HPDE6-E6E7 (cell line): Measurements from ENCODE around the gene MYH7B.

Experiments used
- DNase-seq: peaks from one replicate; pipeline ENCODE4 v3.0.0; 2011; ENCODE audit warnings: missing footprints; ENCODE audit errors: extremely low spot score

The MYH7B gene

DNA sequence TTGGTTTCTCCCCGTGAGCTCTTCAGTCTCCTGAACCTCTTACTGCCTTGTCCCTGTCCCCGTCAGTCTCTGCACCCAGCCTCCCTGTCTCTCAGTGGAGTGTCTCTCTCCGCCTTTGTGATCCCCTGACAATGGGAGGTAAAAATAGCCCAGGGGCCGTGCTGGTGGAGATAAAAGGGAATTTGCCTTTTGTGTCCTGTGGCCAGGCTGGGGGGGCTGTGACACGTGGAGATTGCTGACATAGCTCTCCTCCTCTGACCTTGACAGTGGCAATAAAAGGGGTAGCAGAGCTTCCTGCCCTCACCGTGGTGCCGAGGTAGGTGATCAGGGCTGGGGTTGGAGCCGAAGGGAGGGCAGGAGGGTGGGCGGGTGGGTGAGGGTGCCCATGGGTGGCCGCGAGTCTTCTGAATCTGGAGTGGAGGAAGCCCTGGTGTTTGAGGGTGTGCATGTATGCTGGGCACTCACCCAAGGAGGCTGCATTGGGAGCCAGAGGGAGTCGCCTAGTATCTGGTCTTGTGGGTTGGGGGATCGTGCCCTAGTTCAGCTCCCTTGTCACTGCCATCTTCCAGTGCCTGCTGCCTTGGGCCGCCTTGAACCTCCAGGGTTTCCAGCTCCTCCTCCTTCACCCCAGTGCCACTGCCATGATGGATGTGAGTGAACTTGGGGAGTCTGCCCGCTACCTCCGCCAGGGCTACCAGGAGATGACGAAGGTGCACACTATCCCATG lies 21.9 kb downstream of the MYH7B start:
- no peak for DNase-seq

DNA sequence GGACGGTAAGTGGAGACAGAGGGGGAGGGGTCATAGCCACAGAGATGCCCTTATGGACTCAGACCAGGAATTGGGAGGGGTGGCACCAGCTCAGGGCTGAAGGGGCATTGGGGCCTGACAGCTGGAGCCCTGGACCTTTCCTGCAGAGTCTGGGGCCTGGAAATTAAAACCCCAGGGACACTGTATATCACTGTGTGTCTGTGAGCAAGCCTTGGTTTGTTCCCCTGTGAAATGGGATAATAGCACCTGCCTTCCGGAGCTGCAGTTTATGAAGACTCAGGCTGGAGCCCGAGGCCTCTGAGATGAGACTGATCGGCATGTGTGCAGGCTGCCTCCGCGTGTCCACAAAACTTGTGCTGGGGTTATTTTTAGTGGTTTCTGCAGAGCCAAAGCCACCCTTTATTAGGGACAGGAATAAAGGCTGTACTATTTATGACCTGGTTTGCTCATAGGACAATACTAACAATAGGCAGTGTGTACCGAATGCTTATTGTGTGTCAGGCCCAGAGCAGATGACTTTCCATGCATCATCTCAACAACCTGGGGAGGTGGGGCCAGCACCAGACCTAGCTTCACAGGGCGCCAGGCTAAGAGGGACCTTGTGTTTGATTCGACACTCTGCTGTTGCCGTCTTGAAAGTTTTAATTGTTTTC lies 22.6 kb downstream of the MYH7B start:
- DNase-seq: no peak

DNA sequence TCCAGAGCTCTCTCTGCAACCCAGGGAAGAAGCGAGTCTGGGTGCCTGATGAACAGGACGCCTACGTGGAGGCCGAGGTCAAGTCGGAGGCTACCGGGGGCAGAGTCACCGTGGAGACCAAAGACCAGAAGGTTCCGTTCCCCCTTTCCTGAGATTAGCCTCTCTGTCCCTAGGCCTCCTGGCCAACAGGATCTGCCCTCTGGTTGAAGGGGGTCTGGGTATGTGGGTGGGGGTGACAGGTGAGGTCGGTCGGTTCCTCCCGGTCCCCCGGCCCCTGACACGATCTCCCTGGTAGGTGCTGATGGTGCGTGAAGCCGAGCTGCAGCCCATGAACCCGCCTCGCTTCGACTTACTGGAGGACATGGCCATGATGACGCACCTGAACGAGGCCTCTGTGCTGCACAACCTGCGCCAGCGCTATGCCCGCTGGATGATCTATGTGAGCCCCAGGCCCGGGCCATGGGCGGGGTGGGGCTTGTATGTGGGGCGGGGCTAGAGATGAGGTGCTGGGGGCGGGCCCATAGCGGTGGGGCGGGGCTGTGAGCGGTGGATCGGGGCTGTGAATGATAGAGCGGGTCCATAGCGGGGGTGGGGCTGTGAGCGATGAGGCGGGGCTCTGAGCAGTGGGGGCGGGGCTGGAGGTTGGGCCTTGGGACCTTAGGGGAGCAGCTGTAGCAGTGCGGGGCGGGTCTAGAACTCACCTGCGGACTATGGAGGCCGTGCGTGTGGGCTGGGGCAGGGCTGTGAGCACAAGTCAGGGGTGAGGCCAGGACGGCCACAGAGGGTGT lies 23.9 kb downstream of the MYH7B start:
- no peak for DNase-seq

DNA sequence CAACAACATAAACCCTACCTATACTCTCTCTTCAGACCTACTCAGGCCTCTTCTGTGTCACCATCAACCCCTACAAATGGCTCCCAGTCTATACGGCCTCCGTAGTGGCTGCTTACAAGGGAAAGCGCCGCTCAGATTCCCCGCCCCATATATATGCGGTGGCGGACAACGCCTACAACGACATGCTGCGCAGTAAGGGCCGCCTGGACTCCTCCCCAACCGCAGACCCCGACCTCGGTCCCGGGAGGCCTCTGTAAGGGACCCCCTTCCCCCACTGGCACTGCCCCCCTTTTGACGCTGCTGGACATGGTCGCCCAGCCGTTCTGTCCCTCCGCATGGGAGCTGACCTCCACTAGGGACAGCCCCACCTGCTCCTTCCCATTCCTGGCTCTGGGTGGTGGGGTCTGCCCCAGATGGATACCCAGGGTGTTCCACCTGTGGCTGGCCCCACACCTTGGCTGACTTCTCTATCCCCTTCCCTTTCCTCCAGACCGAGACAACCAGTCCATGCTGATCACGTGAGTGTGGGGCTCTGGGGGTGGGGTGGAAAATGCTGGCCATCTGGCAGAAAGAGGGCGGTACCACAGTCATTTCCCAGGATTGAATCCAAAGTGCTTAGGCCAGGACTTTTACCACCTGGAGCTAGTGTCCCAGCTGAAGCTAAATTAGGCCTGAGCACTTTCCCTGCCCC lies 25.0 kb downstream of the MYH7B start:
- no peak for DNase-seq

DNA sequence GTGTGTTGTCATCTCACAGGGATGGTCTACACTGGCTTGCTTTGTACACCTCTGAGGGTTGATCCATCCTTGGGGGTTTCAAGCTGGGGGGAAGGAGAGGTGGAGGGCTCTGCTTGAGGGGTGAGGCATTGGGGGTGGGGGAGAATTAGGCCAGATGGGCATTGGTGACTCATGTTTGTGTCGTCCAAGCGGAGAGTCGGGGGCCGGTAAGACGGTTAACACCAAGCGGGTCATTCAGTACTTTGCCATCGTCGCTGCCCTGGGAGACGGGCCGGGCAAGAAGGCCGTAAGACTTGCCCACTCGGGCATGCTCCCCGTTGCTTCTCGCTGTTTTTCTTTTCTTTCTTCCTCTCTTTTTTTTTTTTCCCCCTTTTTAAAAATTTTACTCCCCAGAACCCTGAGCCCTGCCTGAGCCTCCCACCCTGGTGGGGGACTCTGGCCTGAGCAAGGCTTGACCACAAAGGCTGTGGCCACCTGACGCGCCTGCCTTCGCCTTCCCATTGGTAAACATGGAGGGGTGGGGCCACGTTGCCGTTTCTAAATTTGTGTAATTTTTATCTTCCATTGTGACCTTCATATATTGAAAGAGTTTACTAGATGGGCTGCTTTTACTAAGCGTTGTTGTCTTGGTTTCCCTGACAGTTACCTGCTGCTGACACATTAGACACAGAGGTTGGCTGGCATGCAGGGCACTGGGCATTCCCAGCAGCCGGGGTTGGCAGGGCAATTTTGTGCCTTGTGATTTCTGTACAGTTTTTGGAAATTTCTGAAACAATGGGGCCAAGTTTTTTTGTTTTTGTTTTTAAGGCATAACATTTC lies 26.8 kb downstream of the MYH7B start:
- no peak for DNase-seq

DNA sequence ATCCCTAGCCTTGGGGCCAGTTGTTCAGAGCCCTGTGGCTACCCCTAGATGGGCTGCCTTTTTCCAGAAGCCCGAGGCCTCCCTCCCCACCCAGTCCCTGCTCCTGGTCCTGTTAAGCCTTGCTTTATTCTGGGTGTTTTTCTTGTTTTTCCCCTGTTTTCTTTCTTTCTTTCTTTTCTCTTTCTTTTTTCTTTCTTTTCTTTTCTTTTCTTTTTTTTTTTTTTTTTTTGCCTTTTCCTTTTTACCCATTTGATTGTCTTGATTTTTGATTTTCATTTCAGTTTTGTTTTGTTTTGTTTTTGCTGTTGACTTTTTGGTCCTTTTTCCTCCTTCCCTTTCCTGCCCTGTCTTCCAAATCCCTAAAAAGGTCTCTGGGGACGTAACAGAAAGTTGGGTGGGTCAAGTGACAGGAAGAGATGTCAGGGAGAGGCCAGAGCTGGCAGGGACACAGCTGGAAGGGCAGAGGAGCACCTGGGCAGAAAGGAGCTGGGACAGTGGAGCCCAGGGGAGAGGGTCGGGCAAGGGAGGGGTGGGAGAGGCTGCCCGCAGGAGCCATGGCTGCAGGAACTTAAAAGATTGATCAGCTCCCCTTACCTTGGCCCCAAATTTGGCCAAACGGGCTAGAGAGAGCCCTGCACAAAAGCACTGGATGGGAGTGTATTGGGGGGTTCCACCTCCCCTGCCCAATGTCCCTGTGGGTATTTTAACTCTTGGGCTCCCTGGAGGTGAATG lies 27.6 kb downstream of the MYH7B start:
- DNase-seq: no peak

DNA sequence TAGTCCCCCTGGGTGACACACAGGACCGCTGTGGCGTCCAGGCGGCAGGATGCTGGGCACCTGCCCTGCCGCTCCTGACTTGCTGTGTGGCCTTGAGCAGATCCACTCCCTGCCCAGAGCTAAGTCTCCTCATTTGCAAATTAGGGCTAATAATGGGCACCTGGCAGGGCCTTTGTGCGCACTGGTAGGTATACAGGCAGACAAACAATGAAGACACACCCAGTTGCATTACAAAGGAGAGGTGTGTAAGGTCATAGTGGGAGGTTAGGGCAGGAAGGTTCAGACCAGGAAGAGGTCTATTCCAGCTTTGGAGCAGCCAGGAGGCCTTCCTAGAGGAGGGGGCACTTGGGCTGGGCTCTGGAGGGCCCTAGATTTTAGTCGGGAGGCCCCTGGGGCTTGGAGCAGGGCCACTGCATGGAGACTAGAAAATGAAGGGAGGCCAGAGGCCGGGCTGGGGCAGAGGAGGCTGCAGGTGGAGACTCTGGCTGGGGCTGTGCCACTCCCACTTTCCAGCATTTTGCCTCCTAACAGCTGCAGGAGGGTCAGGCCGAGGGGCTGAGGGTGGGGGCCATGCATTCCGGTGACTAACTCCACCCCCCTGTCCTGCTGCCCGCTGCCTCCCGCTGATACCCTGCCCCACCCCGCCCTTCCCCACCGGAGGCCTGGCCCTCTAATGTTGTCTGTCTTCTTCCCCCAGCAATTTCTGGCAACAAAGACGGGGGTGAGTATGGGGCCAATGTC lies 28.5 kb downstream of the MYH7B start:
- no peak for DNase-seq

DNA sequence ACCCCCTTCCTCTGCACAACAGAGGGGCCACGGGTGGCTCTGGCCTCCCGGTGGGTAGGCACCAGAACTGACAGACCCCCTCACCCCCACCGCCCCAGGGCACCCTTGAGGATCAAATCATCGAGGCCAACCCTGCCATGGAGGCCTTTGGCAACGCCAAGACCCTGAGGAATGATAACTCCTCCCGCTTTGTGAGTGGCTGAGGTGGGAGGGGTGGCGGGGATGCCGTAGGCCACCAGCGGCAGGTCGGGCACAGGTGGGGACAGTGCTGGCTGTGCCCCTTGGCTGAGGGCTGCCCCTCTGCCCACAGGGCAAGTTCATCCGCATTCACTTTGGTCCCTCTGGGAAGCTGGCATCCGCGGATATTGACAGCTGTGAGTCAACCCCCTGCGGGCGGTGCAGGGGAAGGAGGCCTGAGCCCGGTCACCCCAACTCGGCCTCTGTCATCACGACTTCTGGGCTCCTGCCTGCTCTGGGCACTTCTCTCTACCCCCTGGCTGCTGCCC lies 29.1 kb downstream of the MYH7B start:
- DNase-seq: peak; percentile 64

DNA sequence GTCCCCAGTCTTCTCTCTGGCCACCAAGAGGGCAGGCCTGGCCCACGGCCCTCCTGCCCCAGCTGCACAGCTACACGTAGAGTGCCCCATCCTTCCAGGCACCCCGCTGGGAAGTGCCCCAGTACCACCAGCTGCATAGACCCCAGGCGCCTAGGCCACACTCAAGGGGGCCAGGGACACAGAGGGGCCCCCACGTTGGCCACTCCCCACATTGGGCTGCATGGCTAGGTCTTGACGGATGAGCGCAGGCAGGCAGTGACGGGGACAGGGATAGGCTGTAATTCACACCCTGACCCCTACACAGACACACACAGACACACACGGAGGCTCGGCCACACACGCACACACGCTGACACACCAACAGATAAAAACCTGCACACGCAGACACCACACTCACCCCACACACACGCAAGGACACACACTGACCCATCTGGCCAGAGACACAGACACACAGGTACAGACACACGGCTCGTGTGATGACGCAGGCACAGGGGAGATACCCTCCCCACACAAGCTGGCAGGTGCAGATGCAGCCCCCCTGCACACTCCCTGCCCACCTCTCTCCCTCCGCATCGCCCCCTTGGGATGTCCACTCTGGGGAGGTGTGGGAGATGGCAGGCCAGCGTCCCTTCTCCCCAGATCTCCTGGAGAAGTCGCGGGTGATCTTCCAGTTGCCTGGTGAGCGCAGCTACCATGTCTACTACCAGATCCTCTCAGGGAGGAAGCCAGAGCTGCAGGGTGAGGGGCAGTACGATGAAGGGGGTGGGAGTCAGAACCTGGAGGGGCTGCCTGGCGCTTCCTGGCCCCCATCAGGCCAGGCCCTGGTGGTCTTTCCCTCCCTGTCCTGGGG lies 30.0 kb downstream of the MYH7B start:
- DNase-seq: no peak

DNA sequence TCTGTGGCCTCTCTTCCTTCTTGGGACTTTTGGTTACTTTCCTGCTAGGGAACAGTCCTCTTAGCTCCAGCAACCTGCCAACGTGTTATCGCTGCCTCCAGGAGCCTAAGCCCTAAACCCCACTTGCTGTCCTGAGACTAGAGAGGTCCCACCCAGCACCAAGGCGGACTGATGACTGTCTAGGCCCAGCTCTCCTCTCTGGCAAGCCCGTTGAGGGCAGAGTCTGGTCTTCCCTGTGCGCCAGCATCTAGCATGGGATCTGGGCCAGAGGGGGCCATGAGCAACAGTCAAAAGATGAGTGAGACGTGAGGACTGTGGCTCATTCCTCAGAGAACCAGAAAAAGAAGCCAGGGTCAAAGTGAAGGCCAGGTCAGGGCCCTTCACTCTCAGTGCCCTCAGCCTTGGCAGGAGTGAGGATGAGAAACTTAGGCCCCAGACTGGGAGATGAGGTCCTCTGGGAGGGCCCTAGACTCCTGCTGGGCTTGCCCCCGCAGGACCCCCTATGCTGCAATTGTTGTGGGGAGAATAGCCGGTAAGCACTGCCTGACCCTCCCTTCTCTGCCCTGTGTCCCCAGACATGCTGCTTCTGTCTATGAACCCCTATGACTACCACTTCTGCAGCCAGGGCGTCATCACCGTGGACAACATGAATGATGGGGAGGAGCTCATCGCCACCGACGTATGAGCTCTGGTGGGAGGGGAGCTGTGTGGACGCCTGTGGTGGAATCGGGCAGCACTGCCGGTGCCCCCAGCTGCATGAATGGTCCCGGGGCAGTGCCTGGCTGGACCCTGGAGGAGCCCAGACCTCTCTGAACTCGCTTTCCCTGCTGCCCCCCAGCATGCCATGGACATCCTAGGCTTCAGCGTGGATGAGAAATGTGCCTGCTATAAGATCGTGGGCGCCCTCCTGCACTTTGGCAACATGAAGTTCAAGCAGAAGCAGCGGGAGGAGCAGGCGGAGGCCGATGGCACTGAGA lies 30.9 kb downstream of the MYH7B start:
- DNase-seq: no peak

DNA sequence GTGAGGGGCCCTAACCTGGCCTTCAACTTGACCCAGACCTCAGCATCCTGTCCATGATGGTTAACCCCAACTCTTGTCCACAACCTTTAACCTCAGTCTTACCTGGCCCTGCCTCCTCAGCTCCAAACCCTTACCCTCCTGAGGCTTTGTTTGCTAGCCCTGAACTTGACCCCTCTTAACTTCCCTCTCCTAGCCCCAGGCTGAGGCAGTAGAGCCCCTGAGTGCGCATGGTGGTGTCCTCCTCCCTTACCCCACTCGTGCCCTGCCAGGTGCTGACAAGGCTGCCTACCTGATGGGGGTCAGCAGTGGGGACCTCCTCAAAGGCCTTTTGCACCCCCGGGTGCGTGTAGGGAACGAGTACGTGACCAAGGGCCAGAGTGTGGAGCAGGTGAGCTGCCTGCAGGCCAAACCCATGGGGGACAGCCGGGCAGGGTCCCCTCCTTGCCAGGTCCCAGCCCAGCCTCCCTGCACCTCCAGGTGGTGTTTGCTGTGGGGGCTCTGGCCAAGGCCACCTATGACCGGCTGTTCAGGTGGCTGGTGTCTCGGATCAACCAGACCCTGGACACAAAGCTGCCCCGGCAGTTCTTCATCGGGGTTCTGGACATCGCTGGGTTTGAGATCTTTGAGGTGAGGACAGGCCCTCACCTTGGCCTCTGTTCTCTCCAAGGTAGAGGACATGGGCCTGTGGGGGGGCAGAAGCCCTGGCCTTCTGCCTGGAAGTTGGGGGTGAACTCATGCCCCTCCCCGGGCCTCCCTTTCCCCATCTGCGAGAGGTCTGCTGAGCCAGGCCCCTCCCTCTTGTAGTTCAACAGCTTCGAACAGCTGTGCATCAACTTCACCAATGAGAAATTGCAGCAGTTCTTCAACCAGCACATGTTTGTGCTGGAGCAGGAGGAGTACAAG lies 31.9 kb downstream of the MYH7B start:
- no peak for DNase-seq

DNA sequence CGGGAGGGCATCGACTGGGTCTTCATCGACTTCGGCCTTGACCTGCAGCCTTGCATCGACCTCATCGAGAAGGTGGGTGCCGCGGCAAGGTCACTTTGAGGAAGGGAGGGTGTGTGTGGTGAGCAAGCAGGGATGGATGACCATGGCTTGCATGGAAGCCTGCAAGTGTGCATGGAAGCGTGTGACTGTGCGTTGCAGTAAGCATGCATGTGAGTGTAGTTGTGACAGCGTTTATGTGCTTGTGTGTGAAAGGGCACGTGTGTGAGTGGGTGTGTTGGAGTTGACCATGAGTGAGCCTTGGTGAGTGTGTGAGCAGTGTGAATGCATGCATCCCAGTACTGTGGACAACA lies 32.5 kb downstream of the MYH7B start:
- no peak for DNase-seq

DNA sequence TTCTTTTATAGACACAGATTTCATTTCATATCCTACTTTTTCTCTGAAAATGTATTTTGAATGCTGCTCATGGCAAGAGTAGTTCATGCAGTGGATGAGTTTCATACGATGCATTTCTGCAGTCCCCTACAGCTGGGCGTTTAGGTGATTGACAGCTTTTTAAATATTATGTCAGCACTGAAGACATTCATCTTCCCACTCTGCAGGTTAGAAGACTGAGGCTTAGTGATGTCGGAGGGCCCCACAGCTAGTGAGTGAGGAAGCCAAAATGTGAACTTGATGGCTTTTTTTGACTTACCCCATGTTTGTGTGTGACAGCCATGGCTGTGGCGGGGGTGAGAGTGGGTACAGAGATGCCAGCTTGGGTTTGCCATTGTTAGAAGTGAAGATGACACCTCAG lies 33.5 kb downstream of the MYH7B start:
- DNase-seq: no peak

DNA sequence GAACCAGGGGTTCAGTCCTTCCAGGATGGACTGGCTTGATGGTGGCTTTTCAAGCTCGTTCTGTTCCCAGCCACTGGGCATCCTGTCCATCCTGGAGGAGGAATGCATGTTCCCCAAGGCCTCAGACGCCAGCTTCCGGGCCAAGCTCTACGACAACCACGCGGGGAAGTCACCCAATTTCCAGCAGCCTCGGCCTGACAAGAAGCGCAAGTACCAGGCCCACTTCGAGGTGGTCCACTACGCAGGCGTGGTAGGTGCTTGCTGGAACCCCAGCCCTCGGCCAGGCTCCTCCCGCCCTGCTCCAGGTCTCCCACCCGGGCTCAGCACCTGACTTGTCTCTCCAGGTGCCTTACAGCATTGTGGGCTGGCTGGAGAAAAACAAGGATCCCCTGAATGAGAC lies 34.0 kb downstream of the MYH7B start:
- no peak for DNase-seq

DNA sequence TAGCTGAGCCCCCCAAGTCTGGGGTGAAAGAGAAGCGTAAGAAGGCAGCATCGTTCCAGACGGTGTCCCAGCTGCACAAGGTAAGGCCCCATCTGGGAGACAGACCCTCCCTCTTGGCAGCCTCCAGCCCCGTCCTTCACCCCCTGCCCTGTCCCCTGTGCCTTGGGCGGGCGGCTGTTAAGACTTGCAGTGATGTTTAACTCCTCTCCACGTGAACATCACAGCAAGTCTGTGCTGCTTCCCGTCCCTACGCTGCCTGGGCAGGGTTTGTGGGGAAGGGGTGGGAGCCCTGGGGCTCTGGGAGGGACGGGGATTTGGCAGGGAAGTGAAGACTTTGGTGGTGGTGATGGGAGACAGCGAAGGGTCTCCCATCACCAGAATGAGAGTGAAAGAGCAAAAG lies 34.6 kb downstream of the MYH7B start:
- no peak for DNase-seq

DNA sequence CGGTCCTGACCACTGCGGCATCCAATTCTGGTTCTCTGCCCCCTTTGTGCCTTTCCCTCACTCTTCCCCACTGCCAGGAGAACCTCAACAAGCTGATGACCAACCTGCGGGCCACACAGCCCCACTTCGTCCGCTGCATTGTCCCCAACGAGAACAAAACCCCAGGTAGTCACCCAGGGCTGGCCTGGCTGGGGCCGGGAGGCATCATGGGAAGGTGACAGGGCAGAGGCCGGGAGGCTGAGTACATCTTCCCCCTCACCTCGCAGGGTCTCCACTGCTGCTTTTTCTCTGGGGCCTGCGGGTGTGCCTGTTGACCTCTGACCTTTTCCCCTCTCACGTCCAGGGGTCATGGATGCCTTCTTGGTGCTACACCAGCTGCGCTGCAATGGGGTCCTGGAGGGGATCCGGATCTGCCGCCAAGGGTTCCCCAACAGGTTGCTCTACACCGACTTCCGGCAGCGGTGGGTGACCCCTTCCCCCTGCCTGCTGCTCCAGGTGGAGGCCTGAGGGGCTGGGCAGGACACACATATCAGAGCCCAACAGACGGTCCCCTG lies 35.1 kb downstream of the MYH7B start:
- DNase-seq: no peak
